Measurements from ENCODE around the gene LRRC2. TPM values are rescaled to one million over a fixed set of nuclear protein-coding genes. Genes with fewer than 3 reads are reported as not detected.

Gene LRRC2
- total and polyA plus RNA-seq, 4 donors, result 1.4 to 4.6 (median 2.9) TPM

- no peak for DNase-seq (ENCODE audit: low read depth in 4 of 6, low spot score in 6 of 6)
- H3K36me3 ChIP-seq (ENCODE audit: control insufficient read depth, insufficient read depth, low read length), result no peaks in the 10 kb centered on the region
- no peak overlapping the region for H3K27ac ChIP-seq (ENCODE audit: low read depth, low read length)
- peaks cover 10% of the 10 kb centered on the region for H3K4me1 ChIP-seq (ENCODE audit: control insufficient read depth, insufficient read depth, low read length)
- H3K27me3 ChIP-seq (ENCODE audit: control insufficient read depth, insufficient read depth, low read length), result peaks cover 61% of the 10 kb centered on the region
- H3K9me3 ChIP-seq (ENCODE audit: control insufficient read depth, insufficient read depth, low read length), result no peaks in the 10 kb centered on the region
- 59% methylated on average over 6 of the region's 11 CpGs for WGBS (ENCODE audit: insufficient coverage)
- H3K4me3 ChIP-seq (ENCODE audit: low read depth, low read length), result no peak overlapping the region
Measured at GRCh38 chr3:46575577-46576222, 9.6 kb upstream of the LRRC2 start.

DNA sequence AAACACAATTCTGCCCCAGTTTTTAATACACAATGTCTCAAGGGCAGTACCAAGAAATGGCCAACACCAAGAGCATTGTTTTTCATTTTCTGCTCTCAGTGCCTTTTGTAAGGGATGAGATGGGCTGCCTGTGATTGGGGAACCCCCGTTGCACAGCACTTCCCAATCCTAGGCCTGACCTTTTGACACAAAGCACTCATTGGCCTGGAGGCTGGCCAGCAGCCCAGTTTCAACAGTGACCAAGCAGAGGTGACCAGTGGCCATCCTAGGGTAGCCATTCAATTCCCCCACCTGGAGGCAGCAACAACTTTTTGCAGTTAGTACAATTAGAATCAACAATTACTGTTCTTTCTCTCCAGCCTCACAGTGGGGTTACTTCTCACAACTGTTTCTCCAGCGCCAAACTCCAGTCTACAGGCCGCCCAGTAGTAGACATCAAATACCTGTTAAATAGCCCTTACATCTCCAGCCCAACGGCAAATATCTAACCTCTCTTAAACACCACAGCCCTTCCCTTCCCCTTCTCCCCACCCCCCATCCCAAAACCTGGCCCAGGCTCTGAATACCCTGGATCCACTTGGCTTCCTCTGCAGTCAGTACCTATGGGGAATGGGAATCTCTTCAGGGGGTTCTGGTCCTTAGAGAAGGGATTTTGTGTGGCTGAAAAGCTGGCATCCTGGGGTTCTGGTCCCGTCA is 8.9 kb upstream of the LRRC2 start:
- DNase-seq (ENCODE audit: low read depth in 4 of 6, low spot score in 6 of 6), result no peak
- Histone ChIP-seq H3K9me3 (ENCODE audit: control insufficient read depth, insufficient read depth, low read length) (no peaks in the 10 kb centered on the region), H3K27me3 (ENCODE audit: control insufficient read depth, insufficient read depth, low read length) (peaks cover 55% of the 10 kb centered on the region), H3K36me3 (ENCODE audit: control insufficient read depth, insufficient read depth, low read length) (no peaks in the 10 kb centered on the region), H3K4me1 (ENCODE audit: control insufficient read depth, insufficient read depth, low read length) (peaks cover 10% of the 10 kb centered on the region), H3K4me3 (ENCODE audit: low read depth, low read length) (no peak overlapping the region), H3K27ac (ENCODE audit: low read depth, low read length) (no peak overlapping the region)
- 36% methylated on average over 4 of the region's 5 CpGs for WGBS (ENCODE audit: insufficient coverage)

GRCh38 chr3:46574243-46574646 is 8.1 kb upstream of the LRRC2 start:
- H3K9me3 ChIP-seq (ENCODE audit: control insufficient read depth, insufficient read depth, low read length), result no peaks in the 10 kb centered on the region
- H3K4me1 ChIP-seq (ENCODE audit: control insufficient read depth, insufficient read depth, low read length), result peaks cover 6% of the 10 kb centered on the region
- no peak overlapping the region for H3K4me3 ChIP-seq (ENCODE audit: low read depth, low read length)
- H3K36me3 ChIP-seq (ENCODE audit: control insufficient read depth, insufficient read depth, low read length), result no peaks in the 10 kb centered on the region
- no peak overlapping the region for H3K27ac ChIP-seq (ENCODE audit: low read depth, low read length)
- H3K27me3 ChIP-seq (ENCODE audit: control insufficient read depth, insufficient read depth, low read length), result peaks cover 48% of the 10 kb centered on the region
- no CpG with 5 or more reads among the region's 2 CpGs for WGBS (ENCODE audit: insufficient coverage)
- DNase-seq (ENCODE audit: low read depth in 4 of 6, low spot score in 6 of 6), result peak in 1 of 6 donors; percentile 49

DNA sequence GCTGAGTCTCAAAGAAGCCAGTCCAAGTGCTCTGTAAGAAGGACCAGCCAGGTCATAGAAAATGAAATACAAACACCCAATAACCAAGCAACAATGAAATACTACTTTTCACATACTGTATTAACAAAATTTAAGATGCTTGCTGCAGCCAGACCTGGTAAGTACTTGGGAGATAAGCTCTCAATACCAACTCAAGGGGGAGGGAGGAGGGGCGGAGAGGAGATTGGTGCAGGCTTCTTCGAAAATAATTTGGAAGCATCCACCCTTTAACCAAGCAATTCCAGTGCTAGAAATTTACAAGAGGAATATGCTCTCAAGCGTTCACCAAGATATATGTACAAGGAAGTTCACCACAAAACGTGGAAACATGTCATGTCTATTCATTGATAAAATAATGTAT is 7.6 kb upstream of the LRRC2 start:
- no peaks in the 10 kb centered on the region for H3K9me3 ChIP-seq (ENCODE audit: control insufficient read depth, insufficient read depth, low read length)
- H3K27me3 ChIP-seq (ENCODE audit: control insufficient read depth, insufficient read depth, low read length), result peaks cover 43% of the 10 kb centered on the region
- no CpG with 5 or more reads among the region's 4 CpGs for WGBS (ENCODE audit: insufficient coverage)
- DNase-seq (ENCODE audit: low read depth in 4 of 6, low spot score in 6 of 6), result no peak
- H3K27ac ChIP-seq (ENCODE audit: low read depth, low read length), result no peak overlapping the region
- no peaks in the 10 kb centered on the region for H3K36me3 ChIP-seq (ENCODE audit: control insufficient read depth, insufficient read depth, low read length)
- H3K4me3 ChIP-seq (ENCODE audit: low read depth, low read length), result no peak overlapping the region
- peaks cover 6% of the 10 kb centered on the region for H3K4me1 ChIP-seq (ENCODE audit: control insufficient read depth, insufficient read depth, low read length)

DNA sequence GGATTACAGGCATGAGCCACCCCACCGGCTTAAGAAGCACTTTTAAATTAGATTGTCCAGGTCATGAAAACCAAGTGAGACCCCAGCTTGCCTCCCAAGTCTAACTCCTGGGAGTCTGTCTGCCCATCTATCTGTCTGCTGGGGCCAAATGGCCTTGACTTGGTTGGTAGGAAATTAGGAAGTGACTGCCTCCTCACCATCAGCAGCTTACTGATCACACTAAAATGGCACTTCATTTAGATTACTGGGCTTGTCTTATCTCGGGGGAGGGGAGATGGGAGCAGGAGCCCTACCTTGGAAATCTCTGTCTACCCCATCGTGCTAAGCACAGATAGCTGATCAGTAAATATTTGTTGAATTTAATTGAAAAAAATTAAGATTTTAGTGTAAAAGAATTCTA is 5.6 kb upstream of the LRRC2 start:
- Histone ChIP-seq H3K4me3 (ENCODE audit: low read depth, low read length) (no peak overlapping the region), H3K9me3 (ENCODE audit: control insufficient read depth, insufficient read depth, low read length) (no peaks in the 10 kb centered on the region), H3K27ac (ENCODE audit: low read depth, low read length) (no peak overlapping the region), H3K36me3 (ENCODE audit: control insufficient read depth, insufficient read depth, low read length) (no peaks in the 10 kb centered on the region), H3K4me1 (ENCODE audit: control insufficient read depth, insufficient read depth, low read length) (peaks cover 2% of the 10 kb centered on the region), H3K27me3 (ENCODE audit: control insufficient read depth, insufficient read depth, low read length) (peaks cover 24% of the 10 kb centered on the region)
- no peak for DNase-seq (ENCODE audit: low read depth in 4 of 6, low spot score in 6 of 6)
- WGBS (ENCODE audit: insufficient coverage), result no CpG with 5 or more reads among the region's 3 CpGs

DNA sequence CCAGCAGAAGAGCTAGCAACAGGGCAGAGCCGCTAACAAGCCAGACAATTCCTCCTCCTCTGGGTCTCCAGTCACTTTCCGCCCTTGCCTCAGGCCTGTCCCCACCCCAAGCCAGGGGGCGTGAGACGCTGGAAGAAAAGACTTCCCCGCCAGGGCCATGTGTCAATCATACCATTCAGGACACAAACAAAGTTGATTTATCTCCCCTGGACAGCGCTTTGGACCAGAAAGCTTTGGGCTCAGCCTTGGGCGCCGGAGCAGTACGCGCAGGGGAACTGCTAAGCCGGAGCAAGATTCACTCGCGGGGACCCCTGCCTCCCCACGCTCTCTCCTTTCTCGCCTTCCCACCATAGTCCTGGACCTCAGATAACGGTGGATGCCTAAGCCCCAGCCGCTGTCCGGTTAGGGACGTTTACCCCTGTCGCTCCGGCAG is 479 bp downstream of the LRRC2 start:
- Histone ChIP-seq H3K9me3 (ENCODE audit: control insufficient read depth, insufficient read depth, low read length) (no peaks in the 10 kb centered on the region), H3K4me1 (ENCODE audit: control insufficient read depth, insufficient read depth, low read length) (peaks cover 12% of the 10 kb centered on the region), H3K27me3 (ENCODE audit: control insufficient read depth, insufficient read depth, low read length) (peaks cover 11% of the 10 kb centered on the region), H3K4me3 (ENCODE audit: low read depth, low read length) (peak overlapping the region; percentile 43), H3K27ac (ENCODE audit: low read depth, low read length) (no peak overlapping the region), H3K36me3 (ENCODE audit: control insufficient read depth, insufficient read depth, low read length) (no peaks in the 10 kb centered on the region)
- peak in 2 of 6 donors; percentile 24 to 43 for DNase-seq (ENCODE audit: low read depth in 4 of 6, low spot score in 6 of 6)
- WGBS (ENCODE audit: insufficient coverage), result 3% methylated on average over 21 of the region's 21 CpGs

GRCh38 chr3:46565077-46565476 is 1.0 kb downstream of the LRRC2 start:
- Histone ChIP-seq H3K27me3 (ENCODE audit: control insufficient read depth, insufficient read depth, low read length) (peaks cover 11% of the 10 kb centered on the region), H3K4me1 (ENCODE audit: control insufficient read depth, insufficient read depth, low read length) (peaks cover 12% of the 10 kb centered on the region), H3K27ac (ENCODE audit: low read depth, low read length) (no peak overlapping the region), H3K36me3 (ENCODE audit: control insufficient read depth, insufficient read depth, low read length) (no peaks in the 10 kb centered on the region), H3K4me3 (ENCODE audit: low read depth, low read length) (no peak overlapping the region), H3K9me3 (ENCODE audit: control insufficient read depth, insufficient read depth, low read length) (no peaks in the 10 kb centered on the region)
- 56% methylated on average over 2 of the region's 4 CpGs for WGBS (ENCODE audit: insufficient coverage)
- no peak for DNase-seq (ENCODE audit: low read depth in 4 of 6, low spot score in 6 of 6)

- Histone ChIP-seq H3K9me3 (ENCODE audit: control insufficient read depth, insufficient read depth, low read length) (no peaks in the 10 kb centered on the region), H3K4me3 (ENCODE audit: low read depth, low read length) (no peak overlapping the region), H3K36me3 (ENCODE audit: control insufficient read depth, insufficient read depth, low read length) (no peaks in the 10 kb centered on the region), H3K27me3 (ENCODE audit: control insufficient read depth, insufficient read depth, low read length) (peaks cover 11% of the 10 kb centered on the region), H3K27ac (ENCODE audit: low read depth, low read length) (no peak overlapping the region), H3K4me1 (ENCODE audit: control insufficient read depth, insufficient read depth, low read length) (peaks cover 12% of the 10 kb centered on the region)
- WGBS (ENCODE audit: insufficient coverage), result no CpG with 5 or more reads among the region's 5 CpGs
- no peak for DNase-seq (ENCODE audit: low read depth in 4 of 6, low spot score in 6 of 6)
Measured at GRCh38 chr3:46564190-46565021, 1.7 kb downstream of the LRRC2 start.

- peaks cover 11% of the 10 kb centered on the region for H3K27me3 ChIP-seq (ENCODE audit: control insufficient read depth, insufficient read depth, low read length)
- H3K4me3 ChIP-seq (ENCODE audit: low read depth, low read length), result no peak overlapping the region
- H3K9me3 ChIP-seq (ENCODE audit: control insufficient read depth, insufficient read depth, low read length), result no peaks in the 10 kb centered on the region
- no CpG with 5 or more reads among the region's 1 CpG for WGBS (ENCODE audit: insufficient coverage)
- DNase-seq (ENCODE audit: low read depth in 4 of 6, low spot score in 6 of 6), result no peak
- no peak overlapping the region for H3K27ac ChIP-seq (ENCODE audit: low read depth, low read length)
- no peaks in the 10 kb centered on the region for H3K36me3 ChIP-seq (ENCODE audit: control insufficient read depth, insufficient read depth, low read length)
- peaks cover 12% of the 10 kb centered on the region for H3K4me1 ChIP-seq (ENCODE audit: control insufficient read depth, insufficient read depth, low read length)
Measured at GRCh38 chr3:46561951-46562350, 4.2 kb downstream of the LRRC2 start.
